Measurements from ENCODE around the gene CDC42EP3. TPM values are rescaled to one million over a fixed set of nuclear protein-coding genes. Genes with fewer than 3 reads are reported as not detected.

The CDC42EP3 gene
- total RNA-seq, 1 donor from 2014 or later = 73.1 TPM

- intact Hi-C loops (cut with DNase I) = no loop called here
- peaks cover 5% of the 10 kb centered on the region for H3K9me3 ChIP-seq
- DNase-seq (no peak), ATAC-seq (peak; percentile 23 to 48)
- no peak for TF ChIP-seq CTCF (IDR thresholded peaks at IDR 0.05)
- H3K27me3 ChIP-seq (ENCODE audit: low read depth) = no peaks in the 10 kb centered on the region
- H3K36me3 ChIP-seq = no peaks in the 10 kb centered on the region
- H3K27ac ChIP-seq = no peak overlapping the region
- no peak overlapping the region for H3K4me3 ChIP-seq
- peaks cover 5% of the 10 kb centered on the region for H3K4me1 ChIP-seq
These were observed 60.7 kb downstream of the CDC42EP3 start for GRCh38 chr2:37610638-37611289.

- Histone ChIP-seq H3K27ac (no peak overlapping the region), H3K4me1 (no peaks in the 10 kb centered on the region), H3K27me3 (ENCODE audit: low read depth) (no peaks in the 10 kb centered on the region), H3K9me3 (peaks cover 5% of the 10 kb centered on the region), H3K4me3 (no peak overlapping the region), H3K36me3 (no peaks in the 10 kb centered on the region)
- DNase-seq (no peak), ATAC-seq (no peak)
- TF ChIP-seq CTCF (IDR thresholded peaks at IDR 0.05) = no peak
- intact Hi-C loops (cut with DNase I) = no loop called here
These were observed 61.7 kb downstream of the CDC42EP3 start for GRCh38 chr2:37609782-37610181.

GRCh38 chr2:37604716-37605115, 66.7 kb downstream of the CDC42EP3 start:
- TF ChIP-seq CTCF (IDR thresholded peaks at IDR 0.05) = no peak
- Histone ChIP-seq H3K27me3 (ENCODE audit: low read depth) (no peaks in the 10 kb centered on the region), H3K4me1 (peaks cover 12% of the 10 kb centered on the region), H3K9me3 (peaks cover 5% of the 10 kb centered on the region), H3K27ac (no peak overlapping the region), H3K4me3 (no peak overlapping the region), H3K36me3 (no peaks in the 10 kb centered on the region)
- intact Hi-C loops (cut with DNase I) = no loop called here
- ATAC-seq (no peak), DNase-seq (no peak)

GRCh38 chr2:37602702-37603101, 68.7 kb downstream of the CDC42EP3 start:
- no peak for TF ChIP-seq CTCF (IDR thresholded peaks at IDR 0.05)

GRCh38 chr2:37602040-37602439, 69.4 kb downstream of the CDC42EP3 start:
- no peaks in the 10 kb centered on the region for H3K27me3 ChIP-seq (ENCODE audit: low read depth)
- peaks cover 12% of the 10 kb centered on the region for H3K4me1 ChIP-seq
- H3K36me3 ChIP-seq = no peaks in the 10 kb centered on the region
- ATAC-seq (no peak), DNase-seq (no peak)
- intact Hi-C loops (cut with DNase I) = no loop called here
- no peak overlapping the region for H3K4me3 ChIP-seq
- TF ChIP-seq CTCF (IDR thresholded peaks at IDR 0.05) = no peak
- peaks cover 5% of the 10 kb centered on the region for H3K9me3 ChIP-seq
- no peak overlapping the region for H3K27ac ChIP-seq

More at GRCh38 chr2:37602702-37603101, 68.7 kb downstream of the CDC42EP3 start:
- H3K9me3 ChIP-seq = peaks cover 5% of the 10 kb centered on the region
- ATAC-seq = no peak
- H3K27me3 ChIP-seq (ENCODE audit: low read depth) = no peaks in the 10 kb centered on the region
- no peak overlapping the region for H3K27ac ChIP-seq
- no peak overlapping the region for H3K4me3 ChIP-seq
- intact Hi-C loops (cut with DNase I) = no loop called here
- peaks cover 12% of the 10 kb centered on the region for H3K4me1 ChIP-seq
- H3K36me3 ChIP-seq = no peaks in the 10 kb centered on the region
- DNase-seq = no peak

Data from lower lobe of right lung (tissue), 2 donors.